ENCODE data around the gene SLC6A13. TPM values are rescaled to one million over a fixed set of nuclear protein-coding genes. Genes with fewer than 3 reads are reported as not detected.
A peak's percentile ranks its signal among the peaks of the same experiment; 100 is the strongest.

SLC6A13 gene
- total RNA-seq, 4 donors from 2014 or later = 0.84 to 0.88 TPM; not detected in 2

GRCh38 chr12:215116-215515 is 47.5 kb downstream of the SLC6A13 start:
- TF ChIP-seq CTCF (IDR thresholded peaks at IDR 0.05) = no peak
- ATAC-seq (ENCODE audit: low FRiP score) (no peak), DNase-seq (ENCODE audit: low spot score) (no peak)

- DNase-seq (ENCODE audit: low spot score) (no peak), ATAC-seq (ENCODE audit: low FRiP score) (no peak)
- no peak for TF ChIP-seq CTCF (IDR thresholded peaks at IDR 0.05)
These were observed 48.5 kb downstream of the SLC6A13 start, which contains the start of gene SLC6A12 for GRCh38 chr12:214003-214741. SLC6A12 (minus strand) TSS chr12:214157; CDS start chr12:209986, 4,171 bp downstream.

- DNase-seq (ENCODE audit: low spot score) (no peak), ATAC-seq (ENCODE audit: low FRiP score) (peak; percentile 59)
- no peak for TF ChIP-seq CTCF (IDR thresholded peaks at IDR 0.05)
These were observed 49.1 kb downstream of the SLC6A13 start for GRCh38 chr12:213527-213932.

GRCh38 chr12:212715-213526 is 49.7 kb downstream of the SLC6A13 start:
- TF ChIP-seq CTCF (IDR thresholded peaks at IDR 0.05) = no peak
- ATAC-seq (ENCODE audit: low FRiP score) = no peak
- DNase-seq (ENCODE audit: low spot score) = no peak

- no peak for DNase-seq (ENCODE audit: low spot score)
- no peak for ATAC-seq (ENCODE audit: low FRiP score)
- no peak for TF ChIP-seq CTCF (IDR thresholded peaks at IDR 0.05)
These were observed 50.3 kb downstream of the SLC6A13 start for GRCh38 chr12:212415-212714.

- DNase-seq (ENCODE audit: low spot score) (no peak), ATAC-seq (ENCODE audit: low FRiP score) (no peak)
- TF ChIP-seq CTCF (IDR thresholded peaks at IDR 0.05) = no peak
These were observed 50.8 kb downstream of the SLC6A13 start for GRCh38 chr12:211639-212414.

All from omental fat pad (tissue), 4 donors.